Heart left ventricle (tissue), 16 donors: ENCODE measurements around the gene BEST1. TPM values are rescaled to one million over a fixed set of nuclear protein-coding genes. Genes with fewer than 3 reads are reported as not detected.

Source experiments
- ATAC-seq, 4 donors: fragments of 200-7000 bp; cut with Tn5 transposase; one replicate each; pipeline ENCODE4 v1.9.1; 2020 to 2022; ENCODE audit warnings: moderate library complexity in 4 of 4, mild to moderate bottlenecking in 3 of 4, moderate number of reproducible peaks in 1 of 4
- DNase-seq, 5 donors: peaks; one replicate each; pipeline ENCODE4 v3.0.0-alpha.2; 2020
- H3K27ac ChIP-seq, 12 donors: fragments of 200-600 bp; sonication (generic) in 4 of 12; one replicate each; pipeline versions ENCODE4 v1.5.0 to v1.8.0; 2016 to 2022; ENCODE audit warnings: mild to moderate bottlenecking in 2 of 12
- H3K27me3 ChIP-seq, 9 donors: fragments of 200-600 bp; sonication (generic) in 2 of 9; one replicate each; pipeline versions ENCODE4 v1.5.1 to v1.8.0; 2016 to 2022; ENCODE audit warnings: mild to moderate bottlenecking in 3 of 9
- H3K36me3 ChIP-seq, 9 donors: fragments of 200-600 bp; sonication (generic) in 2 of 9; one replicate each; pipeline versions ENCODE4 v1.5.0 to v1.8.0; 2018 to 2022; ENCODE audit warnings: mild to moderate bottlenecking in 2 of 9
- H3K4me1 ChIP-seq, 12 donors: fragments of 200-600 bp; sonication (generic) in 4 of 12; one replicate each; pipeline versions ENCODE4 v1.5.0 to v1.8.0; 2016 to 2022; ENCODE audit warnings: mild to moderate bottlenecking in 3 of 12
- H3K4me3 ChIP-seq, 12 donors: fragments of 200-600 bp; sonication (generic) in 4 of 12; one replicate each; pipeline versions ENCODE4 v1.5.0 to v1.8.0; 2017 to 2022; ENCODE audit warnings: mild to moderate bottlenecking in 9 of 12, moderate library complexity in 4 of 12
- H3K9me3 ChIP-seq, 12 donors: fragments of 200-600 bp; sonication (generic) in 4 of 12; one replicate each; pipeline versions ENCODE4 v1.5.0 to v1.8.0; 2016 to 2022; ENCODE audit warnings: mild to moderate bottlenecking in 1 of 12
- POLR2A ChIP-seq, 2 donors: fragments of 450-650 bp; IDR thresholded peaks; one replicate each; pipeline ENCODE4 v1.6.1; 2017; ENCODE audit warnings: antibody characterized with exemption in 2 of 2, mild to moderate bottlenecking in 2 of 2, moderate library complexity in 2 of 2
- WGBS, 4 donors: extraction: QIAGEN DNeasy Blood & Tissue Kit in 2 of 4; methylation state at CpG; one replicate each; pipeline versions ENCODE4 v1.1.5 to v1.1.7; 2013 to 2018; 5-methylcytosine and 5-hydroxymethylcytosine counted together
- intact Hi-C, 10 donors: fragments of 100-400 bp; cut with DNase I; formaldehyde crosslinking; loops; one replicate each; pipeline versions ENCODE4 v1.11.1 to v1.14.2; 2022
- polyA plus RNA-seq, 2 donors: library from polyadenylated mRNA; stranded (reverse); fragments of 200-250 nt; gene quantifications; one replicate each; pipeline ENCODE4 v1.2.3, GENCODE V29; 2013
- total RNA-seq, 9 donors: library from RNA; depleted of rRNA in 2 of 9; stranded (reverse); fragments of >200 nt in 2 of 9; fragmentation: NEBNext Ultra II Directional in 3 of 9; extraction: Animal tissue kit (Norgen Biotek cat#: 25700) in 3 of 9; gene quantifications; one replicate each; pipeline versions ENCODE4 v1.1.0 to v1.2.4, GENCODE V29; 2016 to 2023
- TF ChIP-seq, protein P1 (sequence below), 12 donors: fragments of 200-600 bp; sonication (generic) in 4 of 12; IDR thresholded peaks; one replicate each; pipeline versions ENCODE4 v1.5.0 to v1.8.0; 2018 to 2022; ENCODE audit warnings: antibody characterized with exemption in 12 of 12, mild to moderate bottlenecking in 5 of 12
- donor health status: ischemic (EF 13 %, LVEDD 7.1; RV severe dilation, severe dysfunction).
- donor health status: healthy with polysubstance abuse.
- donor health status: DM: no; HTN: yes; CAD: no.
- donor health status: DM: no; HTN: no; CAD: no.
- donor health status: ischemic (EF 25% LVEDD 6.9; RV normal size, moderate dysfunction).
- donor health status: ischemic (EF 25% LVEDD 5.7; RV mildly dilated, moderate dysfunction).
- donor health status: healthy.
- donor health status: DM: yes; HTN: yes; CAD: no.
- donor health status: ischemic (EF 35%, LVEDD 5.7; RV mildly dilated, moderate dysfunction).
- donor health status: nonischemic (EF 11% LVEDD 7.7; RV severe dilation, severe dysfunction).
- donor health status: DM: yes; HTN: yes; CAD: no.
- donor health status: PGD.
- donor health status: ischemic (EF 29% LVEDD 5.4; RV normal size, mild dysfunction).
- donor health status: nonischemic (EF 23%, LVEDD 6.1; RV moderate dilation, normal function).

BEST1 gene
- total and polyA plus RNA-seq, 11 donors: 0.64 to 4.4 (median 1.2) TPM

DNA sequence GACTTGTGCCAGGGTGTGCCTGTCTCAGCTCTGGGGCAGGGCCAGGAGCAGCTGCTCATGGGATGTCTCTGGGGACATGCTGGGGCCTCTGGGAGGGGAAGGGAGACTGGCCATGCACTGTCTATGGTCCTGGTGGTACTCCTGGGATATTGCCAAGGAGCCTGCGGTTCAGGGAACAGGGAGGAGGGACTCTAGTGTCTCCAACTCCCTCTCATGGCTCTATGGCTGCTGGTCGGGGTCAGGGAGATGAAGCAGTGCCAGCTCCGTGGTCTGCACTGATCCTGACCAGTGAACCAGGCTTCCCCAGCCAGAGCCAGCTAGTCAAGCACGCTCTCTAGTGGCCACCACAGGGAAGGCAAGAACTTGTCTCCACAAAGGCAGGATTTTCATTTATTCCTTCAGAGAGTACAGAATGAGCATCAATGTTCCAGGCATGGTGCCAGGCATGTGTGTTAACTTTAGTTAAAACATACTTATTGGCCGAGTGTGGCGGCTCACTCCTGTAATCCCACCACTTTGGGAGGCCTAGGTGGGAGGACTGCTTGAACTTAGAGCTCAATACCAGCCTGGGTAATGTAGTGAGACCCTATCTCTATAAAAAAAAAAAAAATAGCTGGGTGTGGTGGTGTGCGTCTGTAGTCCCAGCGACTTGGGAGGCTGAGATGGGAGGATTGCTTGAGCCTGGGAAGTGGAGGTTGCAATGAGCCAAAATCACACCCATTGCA, 2.5 kb upstream of the BEST1 start:
- Histone ChIP-seq H3K27ac (no peak overlapping the region), H3K4me3 (no peak overlapping the region), H3K27me3 (no peaks in the 10 kb centered on the region), H3K4me1 (peaks cover 0 to 29% (median 11%) of the 10 kb centered on the region in 12 donors), H3K36me3 (no peaks in the 10 kb centered on the region), H3K9me3 (no peaks in the 10 kb centered on the region)
- ATAC-seq: peak; percentile 57 to 87 (median 82)
- intact Hi-C loops: loop anchor here (1.0 to 5.0 kb wide), 12 partner anchors 47 to 159 kb away; no protein-coding TSS in a partner anchor
- WGBS, 4 donors: 3 to 6% (median 5%) methylated on average over 7 to 8 of the region's 8 CpGs
- TF ChIP-seq, protein P1, sequence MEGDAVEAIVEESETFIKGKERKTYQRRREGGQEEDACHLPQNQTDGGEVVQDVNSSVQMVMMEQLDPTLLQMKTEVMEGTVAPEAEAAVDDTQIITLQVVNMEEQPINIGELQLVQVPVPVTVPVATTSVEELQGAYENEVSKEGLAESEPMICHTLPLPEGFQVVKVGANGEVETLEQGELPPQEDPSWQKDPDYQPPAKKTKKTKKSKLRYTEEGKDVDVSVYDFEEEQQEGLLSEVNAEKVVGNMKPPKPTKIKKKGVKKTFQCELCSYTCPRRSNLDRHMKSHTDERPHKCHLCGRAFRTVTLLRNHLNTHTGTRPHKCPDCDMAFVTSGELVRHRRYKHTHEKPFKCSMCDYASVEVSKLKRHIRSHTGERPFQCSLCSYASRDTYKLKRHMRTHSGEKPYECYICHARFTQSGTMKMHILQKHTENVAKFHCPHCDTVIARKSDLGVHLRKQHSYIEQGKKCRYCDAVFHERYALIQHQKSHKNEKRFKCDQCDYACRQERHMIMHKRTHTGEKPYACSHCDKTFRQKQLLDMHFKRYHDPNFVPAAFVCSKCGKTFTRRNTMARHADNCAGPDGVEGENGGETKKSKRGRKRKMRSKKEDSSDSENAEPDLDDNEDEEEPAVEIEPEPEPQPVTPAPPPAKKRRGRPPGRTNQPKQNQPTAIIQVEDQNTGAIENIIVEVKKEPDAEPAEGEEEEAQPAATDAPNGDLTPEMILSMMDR (IDR thresholded peaks at IDR 0.05): peak; percentile 87 to 98 (median 93)
- no peak for TF ChIP-seq POLR2A (IDR thresholded peaks at IDR 0.05)
- DNase-seq: peak; percentile 85 to 93 (median 87)

DNA sequence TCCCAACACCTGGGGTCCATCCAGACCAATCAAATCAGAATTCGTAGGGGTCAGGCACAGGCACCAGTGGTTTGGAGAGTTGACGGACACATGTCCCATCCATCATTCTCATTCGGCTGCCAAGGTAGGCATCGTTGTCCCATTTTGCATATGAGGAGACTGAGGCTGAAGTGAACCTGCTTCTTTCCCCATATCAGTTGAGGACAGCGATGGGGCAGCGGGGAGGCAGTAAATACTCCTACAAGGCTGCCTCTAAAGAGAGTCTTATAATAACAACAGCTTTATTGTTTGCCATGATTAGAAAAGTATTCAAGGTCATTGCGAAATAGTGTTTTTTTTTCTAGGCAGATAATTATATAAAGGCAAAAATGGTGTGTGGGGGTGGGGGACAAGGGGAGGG, 1.6 kb upstream of the BEST1 start:
- H3K9me3 ChIP-seq: no peaks in the 10 kb centered on the region
- TF ChIP-seq POLR2A (IDR thresholded peaks at IDR 0.05): no peak
- TF ChIP-seq, protein P1 (IDR thresholded peaks at IDR 0.05): no peak
- no peak for ATAC-seq
- intact Hi-C loops: loop anchor here in 9 of 10 donors (1.0 to 5.0 kb wide), 6 partner anchors 49 to 158 kb away; no protein-coding TSS in a partner anchor
- H3K4me3 ChIP-seq: no peak overlapping the region
- peaks cover 0 to 29% (median 11%) of the 10 kb centered on the region in 12 donors for H3K4me1 ChIP-seq
- DNase-seq: no peak
- no peaks in the 10 kb centered on the region for H3K27me3 ChIP-seq
- WGBS, 4 donors: 83 to 89% (median 87%) methylated on average over 7 of the region's 7 CpGs
- no peaks in the 10 kb centered on the region for H3K36me3 ChIP-seq
- H3K27ac ChIP-seq: no peak overlapping the region

DNA sequence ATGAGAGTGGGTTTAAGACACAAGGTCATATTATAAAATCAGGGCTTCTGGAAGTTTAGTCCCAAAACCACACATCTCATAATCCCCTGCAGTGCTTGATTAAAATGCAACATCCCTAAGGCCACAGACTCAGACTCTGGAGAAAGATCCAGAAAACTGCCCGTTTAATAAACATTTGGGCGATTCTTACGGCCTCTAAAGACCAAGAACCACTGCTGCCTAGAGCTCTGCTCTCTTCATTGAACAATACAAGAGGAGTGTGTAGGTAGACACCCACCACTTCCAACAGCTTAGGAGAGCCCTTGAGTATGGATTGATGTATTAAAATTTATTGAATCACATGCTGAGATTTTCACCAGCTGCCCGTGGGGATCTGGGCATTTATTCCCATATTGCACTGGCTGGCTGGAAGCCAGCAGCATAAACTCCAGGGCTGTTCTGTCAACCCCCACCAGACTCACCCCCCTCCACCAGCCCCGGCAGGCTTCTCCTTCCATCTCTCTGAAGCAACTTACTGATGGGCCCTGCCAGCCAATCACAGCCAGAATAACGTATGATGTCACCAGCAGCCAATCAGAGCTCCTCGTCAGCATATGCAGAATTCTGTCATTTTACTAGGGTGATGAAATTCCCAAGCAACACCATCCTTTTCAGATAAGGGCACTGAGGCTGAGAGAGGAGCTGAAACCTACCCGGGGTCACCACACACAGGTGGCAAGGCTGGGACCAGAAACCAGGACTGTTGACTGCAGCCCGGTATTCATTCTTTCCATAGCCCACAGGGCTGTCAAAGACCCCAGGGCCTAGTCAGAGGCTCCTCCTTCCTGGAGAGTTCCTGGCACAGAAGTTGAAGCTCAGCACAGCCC, 749 bp upstream of the BEST1 start:
- Histone ChIP-seq H3K27ac (peak overlapping the region in 7 of 12 donors; percentile 10 to 63 (median 31)), H3K4me3 (no peak overlapping the region), H3K36me3 (no peaks in the 10 kb centered on the region), H3K9me3 (no peaks in the 10 kb centered on the region), H3K4me1 (peaks cover 0 to 29% (median 11%) of the 10 kb centered on the region in 12 donors), H3K27me3 (no peaks in the 10 kb centered on the region)
- intact Hi-C loops: loop anchor here in 9 of 10 donors (2.0 to 10.0 kb wide), 7 partner anchors 51 to 157 kb away; no protein-coding TSS in a partner anchor
- DNase-seq (peak; percentile 73 to 85 (median 76)), ATAC-seq (peak; percentile 45 to 86 (median 75))
- WGBS, 4 donors: 34 to 45% (median 41%) methylated on average over 9 of the region's 9 CpGs
- TF ChIP-seq POLR2A (IDR thresholded peaks at IDR 0.05): peak in 1 of 2 donors; percentile 53
- TF ChIP-seq, protein P1 (IDR thresholded peaks at IDR 0.05): no peak
